AG08395 (cell line): ENCODE measurements around the gene NPAS2.

Experiments used
- DNase-seq: peaks from one replicate; pipeline ENCODE4 v3.0.0; 2012; ENCODE audit warnings: mixed read lengths, low spot score

The NPAS2 gene

GRCh38 chr2:100905132-100905805 lies 85.3 kb downstream of the NPAS2 start:
- no peak for DNase-seq

DNA sequence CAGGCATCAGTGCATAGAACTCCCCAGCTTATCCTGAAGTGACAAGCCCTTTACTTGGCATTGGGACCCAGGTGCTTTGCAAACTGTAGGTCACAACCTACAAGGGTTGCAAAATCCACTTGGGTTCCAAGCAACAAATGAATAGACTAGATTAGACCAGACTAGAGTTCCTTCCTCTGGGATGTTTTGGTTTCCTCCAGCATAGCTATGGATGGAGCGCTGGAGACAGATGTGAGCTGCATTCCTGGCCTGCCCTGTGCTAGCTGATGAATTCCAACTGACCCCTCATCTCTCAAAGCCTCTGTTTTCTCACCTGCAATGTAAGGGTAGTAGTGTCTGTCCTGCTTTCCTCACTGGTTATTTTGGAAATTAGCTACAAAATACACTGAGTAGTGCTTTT lies 86.2 kb downstream of the NPAS2 start:
- DNase-seq = no peak

GRCh38 chr2:100906679-100907078 lies 86.7 kb downstream of the NPAS2 start:
- DNase-seq = no peak

DNA sequence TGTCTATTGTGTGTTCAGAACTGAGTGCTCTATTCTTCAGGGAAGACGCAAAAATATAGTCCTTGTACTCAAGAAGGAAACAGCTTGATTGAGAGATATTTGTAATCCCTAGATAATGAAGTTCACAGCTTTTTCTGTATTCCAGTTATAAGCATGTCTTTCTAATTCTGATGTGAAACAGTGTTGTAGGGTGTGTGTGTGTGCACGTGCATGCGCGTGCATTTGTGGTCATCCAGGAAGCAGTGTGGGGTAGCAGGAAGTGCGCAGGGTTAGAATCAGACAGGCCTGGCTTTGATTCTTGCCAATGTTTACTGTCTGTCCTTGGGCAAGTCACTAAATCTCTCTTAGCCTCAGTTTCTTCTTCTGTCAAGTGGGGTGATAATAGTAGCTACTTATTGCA lies 87.9 kb downstream of the NPAS2 start:
- no peak for DNase-seq

GRCh38 chr2:100909534-100910081 lies 89.7 kb downstream of the NPAS2 start:
- no peak for DNase-seq

DNA sequence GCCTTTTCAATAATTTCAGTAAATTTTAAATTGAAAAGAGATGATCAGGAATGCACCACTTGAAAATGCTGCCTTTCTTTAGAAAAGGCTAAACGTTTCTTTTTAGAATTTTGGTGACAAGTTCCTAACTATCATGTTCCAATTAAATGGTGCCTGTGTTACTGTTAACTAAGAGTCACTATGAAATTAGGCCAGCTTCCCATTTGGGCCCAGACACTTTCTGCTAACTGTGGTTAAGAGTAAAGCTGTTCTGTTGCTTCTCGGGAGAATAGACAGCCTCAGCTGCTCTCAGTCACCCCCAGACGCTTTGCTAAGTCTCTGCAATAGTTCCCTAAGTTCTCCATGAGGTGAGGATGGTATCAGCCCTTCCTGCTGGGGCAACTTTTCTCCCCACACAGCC lies 90.2 kb downstream of the NPAS2 start:
- no peak for DNase-seq

- DNase-seq = no peak
These were observed 99.4 kb downstream of the NPAS2 start for GRCh38 chr2:100919316-100919715.

DNA sequence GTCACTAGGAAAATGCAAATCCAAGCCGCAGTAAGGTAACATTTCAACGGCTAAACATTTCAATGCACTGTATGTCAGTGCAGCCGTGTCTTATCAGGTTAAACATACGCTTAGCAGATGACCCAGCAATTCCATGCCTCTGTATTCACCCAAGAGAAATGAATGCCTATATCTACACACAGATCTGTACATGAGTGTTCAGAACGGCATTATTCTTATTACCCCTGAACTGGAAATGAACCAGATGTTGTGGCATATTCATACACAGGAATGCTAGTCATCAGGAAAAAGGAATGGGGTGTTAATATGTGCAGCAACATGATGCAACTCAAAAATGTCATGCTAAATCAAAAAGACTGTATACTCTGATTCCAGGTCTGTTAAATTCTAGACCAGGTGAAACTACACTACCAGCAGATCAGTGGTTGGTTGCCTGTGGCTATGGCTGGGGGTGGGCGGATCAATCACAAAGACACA lies 101.8 kb downstream of the NPAS2 start:
- peak; percentile 41 for DNase-seq

DNA sequence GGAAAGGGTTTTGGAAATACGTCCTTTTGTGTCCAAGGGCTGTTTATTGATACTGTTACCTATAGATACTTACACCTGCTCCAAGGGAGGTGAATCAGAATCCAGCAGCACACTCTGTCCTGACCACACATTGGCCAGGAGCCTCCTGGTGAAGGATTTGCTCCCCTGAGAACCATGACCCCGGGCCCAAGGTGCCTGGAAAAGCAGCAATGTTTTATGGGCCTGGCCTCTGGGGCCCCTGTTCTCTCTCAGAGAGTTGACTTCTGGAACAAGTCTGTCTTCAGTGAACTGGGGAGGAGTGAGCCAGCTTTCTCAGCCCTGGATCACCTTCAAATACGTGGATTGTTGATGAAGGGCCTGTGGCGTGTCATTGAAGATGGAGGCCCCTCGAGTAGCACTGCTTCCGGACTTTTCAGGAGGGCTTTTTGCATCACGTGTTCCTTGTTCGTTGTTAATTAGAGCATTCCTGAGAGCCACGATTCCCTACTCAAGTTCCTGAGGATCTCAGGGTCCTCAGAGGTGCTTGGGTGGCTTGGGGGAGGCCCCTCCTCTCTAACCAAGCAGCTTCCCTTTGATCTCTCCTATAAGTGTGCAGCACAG lies 103.6 kb downstream of the NPAS2 start:
- no peak for DNase-seq

GRCh38 chr2:100924122-100924519 lies 104.2 kb downstream of the NPAS2 start:
- no peak for DNase-seq

DNA sequence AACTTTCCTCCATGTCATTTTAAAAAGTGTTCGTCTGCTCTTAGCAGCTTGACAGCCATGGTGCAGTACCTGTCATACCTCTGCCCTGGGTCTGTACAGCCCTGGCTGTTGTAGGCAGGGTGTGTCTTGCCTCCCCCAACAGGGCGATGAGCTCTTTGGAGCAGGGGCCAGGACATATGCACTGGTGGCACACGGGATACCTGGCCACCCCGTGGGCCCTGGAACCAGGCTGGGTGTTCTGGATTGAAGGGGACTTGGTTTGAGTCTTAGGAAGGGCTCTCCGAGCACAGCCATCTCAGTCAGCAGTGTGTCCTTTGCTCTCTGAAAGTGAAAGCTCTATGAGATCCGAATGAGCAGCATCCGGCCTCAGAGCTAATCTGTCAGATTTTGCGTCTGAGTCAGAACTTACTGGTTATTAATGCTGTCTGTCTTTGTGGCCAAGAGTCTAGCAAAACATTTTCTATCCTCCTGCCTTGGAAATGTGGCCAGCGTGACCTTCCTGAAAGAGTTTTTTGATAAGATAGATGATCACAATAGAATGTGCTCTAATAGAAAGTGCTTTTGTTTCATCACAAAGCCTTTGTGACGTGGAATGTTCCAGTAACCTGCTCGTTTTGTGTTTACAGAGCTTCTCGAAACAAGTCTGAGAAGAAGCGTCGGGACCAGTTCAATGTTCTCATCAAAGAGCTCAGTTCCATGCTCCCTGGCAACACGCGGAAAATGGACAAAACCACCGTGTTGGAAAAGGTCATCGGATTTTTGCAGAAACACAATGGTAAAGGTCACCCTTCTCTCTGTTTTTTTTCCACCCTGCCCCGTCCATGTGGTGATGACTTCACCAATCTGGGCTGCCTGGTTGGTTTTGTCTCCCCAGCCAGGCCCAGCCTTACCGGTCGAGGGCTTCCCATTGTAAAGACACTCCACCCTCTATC lies 104.8 kb downstream of the NPAS2 start:
- peak; percentile 70 for DNase-seq

GRCh38 chr2:100928235-100928634 lies 108.3 kb downstream of the NPAS2 start:
- no peak for DNase-seq

- no peak for DNase-seq
These were observed 109.2 kb downstream of the NPAS2 start for GRCh38 chr2:100929147-100929546.

GRCh38 chr2:100934504-100935371 lies 114.8 kb downstream of the NPAS2 start:
- DNase-seq = no peak

- DNase-seq = peak; percentile 70
These were observed 115.4 kb downstream of the NPAS2 start for GRCh38 chr2:100935372-100935752.

DNA sequence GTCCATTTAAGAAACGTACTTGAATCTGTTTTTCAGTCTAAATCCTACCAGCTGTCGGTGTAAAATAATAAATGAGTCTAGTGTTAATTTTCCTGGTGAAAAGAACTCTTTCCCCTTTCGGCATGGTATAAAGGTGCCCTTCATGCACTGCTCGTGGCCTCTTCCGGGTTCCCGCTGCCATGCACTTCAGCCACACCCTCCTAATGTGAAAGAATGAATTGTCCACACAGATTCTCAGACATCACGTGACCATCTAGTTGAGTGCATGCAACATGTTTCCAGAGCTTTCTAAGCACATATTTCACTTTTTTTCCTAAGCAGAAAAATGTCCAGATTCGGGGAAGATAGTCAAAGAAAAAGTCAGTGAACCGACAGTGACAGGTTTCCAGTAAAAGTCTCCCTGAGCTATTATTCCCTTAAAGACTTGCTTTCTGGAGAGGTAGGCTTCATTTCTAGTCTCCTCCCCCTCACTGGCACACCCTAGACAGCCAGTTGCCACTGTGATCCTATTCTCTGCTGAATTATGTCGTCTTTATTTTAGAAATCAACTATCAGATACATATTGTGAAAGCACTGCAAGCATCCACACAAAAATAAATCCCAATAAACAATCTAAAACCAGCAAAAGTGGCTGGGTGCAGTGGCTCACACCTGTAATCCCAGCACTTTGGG lies 116.3 kb downstream of the NPAS2 start:
- no peak for DNase-seq

GRCh38 chr2:100936972-100937542 lies 117.1 kb downstream of the NPAS2 start:
- DNase-seq = no peak

GRCh38 chr2:100938031-100939026 lies 118.4 kb downstream of the NPAS2 start:
- no peak for DNase-seq

GRCh38 chr2:100939445-100939844 lies 119.5 kb downstream of the NPAS2 start:
- DNase-seq = no peak
